ENCODE data around the gene LRRC46. TPM values are rescaled to one million over a fixed set of nuclear protein-coding genes. Genes with fewer than 3 reads are reported as not detected.

LRRC46 gene
- total and polyA plus RNA-seq, 8 donors, result 0.44 to 16.5 (median 7.8) TPM

GRCh38 chr17:47838636-47839035 lies 7.2 kb downstream of the LRRC46 start:
- Histone ChIP-seq H3K4me1 (peaks cover 8 to 49% of the 10 kb centered on the region in 2 donors), H3K36me3 (peaks cover 0 to 32% of the 10 kb centered on the region in 2 donors), H3K4me3 (no peak overlapping the region), H3K27ac (no peak overlapping the region), H3K27me3 (no peaks in the 10 kb centered on the region), H3K9me3 (no peaks in the 10 kb centered on the region)
- intact Hi-C loops (cut with DNase I), result no loop called here
- DNase-seq (no peak), ATAC-seq (no peak)
- TF ChIP-seq, protein P1, sequence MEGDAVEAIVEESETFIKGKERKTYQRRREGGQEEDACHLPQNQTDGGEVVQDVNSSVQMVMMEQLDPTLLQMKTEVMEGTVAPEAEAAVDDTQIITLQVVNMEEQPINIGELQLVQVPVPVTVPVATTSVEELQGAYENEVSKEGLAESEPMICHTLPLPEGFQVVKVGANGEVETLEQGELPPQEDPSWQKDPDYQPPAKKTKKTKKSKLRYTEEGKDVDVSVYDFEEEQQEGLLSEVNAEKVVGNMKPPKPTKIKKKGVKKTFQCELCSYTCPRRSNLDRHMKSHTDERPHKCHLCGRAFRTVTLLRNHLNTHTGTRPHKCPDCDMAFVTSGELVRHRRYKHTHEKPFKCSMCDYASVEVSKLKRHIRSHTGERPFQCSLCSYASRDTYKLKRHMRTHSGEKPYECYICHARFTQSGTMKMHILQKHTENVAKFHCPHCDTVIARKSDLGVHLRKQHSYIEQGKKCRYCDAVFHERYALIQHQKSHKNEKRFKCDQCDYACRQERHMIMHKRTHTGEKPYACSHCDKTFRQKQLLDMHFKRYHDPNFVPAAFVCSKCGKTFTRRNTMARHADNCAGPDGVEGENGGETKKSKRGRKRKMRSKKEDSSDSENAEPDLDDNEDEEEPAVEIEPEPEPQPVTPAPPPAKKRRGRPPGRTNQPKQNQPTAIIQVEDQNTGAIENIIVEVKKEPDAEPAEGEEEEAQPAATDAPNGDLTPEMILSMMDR (IDR thresholded peaks at IDR 0.05), result no peak

DNA sequence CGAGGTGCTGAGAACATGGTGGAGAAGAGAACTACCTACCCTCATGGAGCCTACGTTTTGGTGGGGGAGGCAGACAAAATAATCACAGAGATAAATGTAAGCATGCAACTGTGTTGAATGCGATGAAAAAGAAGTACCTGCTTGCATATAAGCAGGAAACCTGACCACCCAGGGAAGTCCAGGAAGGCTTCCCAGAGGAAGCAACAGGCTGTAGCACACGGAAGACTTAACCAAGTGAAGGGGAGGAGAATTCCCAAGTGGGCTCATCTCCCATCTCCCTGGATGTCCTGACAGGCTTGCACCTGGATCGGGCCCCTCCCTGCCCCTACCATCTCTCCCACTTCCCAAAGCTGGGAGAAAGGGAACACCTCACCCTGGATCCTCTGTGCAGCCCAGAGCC lies 7.6 kb downstream of the LRRC46 start:
- Histone ChIP-seq H3K27ac (no peak overlapping the region), H3K4me1 (peaks cover 8 to 53% of the 10 kb centered on the region in 2 donors), H3K36me3 (peaks cover 0 to 32% of the 10 kb centered on the region in 2 donors), H3K27me3 (no peaks in the 10 kb centered on the region), H3K9me3 (no peaks in the 10 kb centered on the region), H3K4me3 (no peak overlapping the region)
- ATAC-seq (no peak), DNase-seq (no peak)
- TF ChIP-seq, protein P1 (IDR thresholded peaks at IDR 0.05), result no peak
- intact Hi-C loops (cut with DNase I), result no loop called here

GRCh38 chr17:47840001-47840741 lies 8.7 kb downstream of the LRRC46 start:
- peaks cover 0 to 32% of the 10 kb centered on the region in 2 donors for H3K36me3 ChIP-seq
- no peak for ATAC-seq
- intact Hi-C loops (cut with DNase I), result no loop called here
- H3K4me1 ChIP-seq, result peaks cover 8 to 57% of the 10 kb centered on the region in 2 donors
- no peaks in the 10 kb centered on the region for H3K9me3 ChIP-seq
- H3K27ac ChIP-seq, result peak overlapping the region in 1 of 2 donors; percentile 67
- peaks cover 0 to 10% of the 10 kb centered on the region in 2 donors for H3K27me3 ChIP-seq
- H3K4me3 ChIP-seq, result peak overlapping the region; percentile 83
- no peak for DNase-seq
- TF ChIP-seq, protein P1 (IDR thresholded peaks at IDR 0.05), result no peak

GRCh38 chr17:47840742-47841487 lies 9.4 kb downstream of the LRRC46 start, which contains the start of gene SCRN2:
Gene SCRN2 (minus strand): TSS chr17:47841273. CDS start chr17:47840843, 430 bp downstream.
- peak; percentile 98 for ATAC-seq
- intact Hi-C loops (cut with DNase I), result no loop called here

More at GRCh38 chr17:47840742-47841487, 9.4 kb downstream of the LRRC46 start, which contains the start of gene SCRN2:
- TF ChIP-seq, protein P1 (IDR thresholded peaks at IDR 0.05), result peak; percentile 94 to 99
- peak within 1 kb of the TSS; percentile 83 for H3K4me3 ChIP-seq
- H3K9me3 ChIP-seq, result no peaks in the 10 kb centered on the region
- peaks cover 0 to 26% of the 10 kb centered on the region in 2 donors for H3K36me3 ChIP-seq
- peak; percentile 86 to 99 (median 92) for DNase-seq
- H3K4me1 ChIP-seq, result peaks cover 8 to 52% of the 10 kb centered on the region in 2 donors
- peaks cover 0 to 18% of the 10 kb centered on the region in 2 donors for H3K27me3 ChIP-seq
- peak within 1 kb of the TSS; percentile 8 to 67 for H3K27ac ChIP-seq

Data from left lung (tissue), 10 donors.